ENCODE data around the gene SERTM2. TPM values are rescaled to one million over a fixed set of nuclear protein-coding genes. Genes with fewer than 3 reads are reported as not detected.

SERTM2 gene
- total RNA-seq (not detected), total RNA-seq (0 reads per million in 2 donors)

- DNase-seq (no peak), ATAC-seq (no peak)
- no peaks in the 10 kb centered on the region for H3K27me3 Mint-ChIP-seq
- H3K36me3 Mint-ChIP-seq (ENCODE audit: low read depth): peaks cover 2% of the 10 kb centered on the region
- H3K27ac Mint-ChIP-seq: no peak within 1 kb of the TSS
- no peaks in the 10 kb centered on the region for H3K4me1 Mint-ChIP-seq
- H3K9me3 ChIP-seq (ENCODE audit: control insufficient read depth, low read length, poor library complexity, severe bottlenecking): no peaks in the 10 kb centered on the region
- H3K4me3 Mint-ChIP-seq: no peak within 1 kb of the TSS
These were observed at the start of gene SERTM2 for GRCh38 chrX:111511477-111511876. SERTM2 (plus strand) TSS chrX:111511645; CDS start chrX:111518858, 7,213 bp downstream.

- Mint-ChIP-seq H3K36me3 (ENCODE audit: low read depth) (no peaks in the 10 kb centered on the region), H3K4me3 (no peak overlapping the region), H3K27me3 (no peaks in the 10 kb centered on the region), H3K27ac (no peak overlapping the region), H3K4me1 (no peaks in the 10 kb centered on the region)
- DNase-seq: no peak
- no peaks in the 10 kb centered on the region for H3K9me3 ChIP-seq (ENCODE audit: control insufficient read depth, low read length, poor library complexity, severe bottlenecking)
- no peak for ATAC-seq
These were observed 45.8 kb upstream of the SERTM2 start for GRCh38 chrX:111465669-111466068.

- no peaks in the 10 kb centered on the region for H3K4me1 Mint-ChIP-seq
- no peak overlapping the region for H3K4me3 Mint-ChIP-seq
- no peak for ATAC-seq
These were observed 43.5 kb upstream of the SERTM2 start for GRCh38 chrX:111467896-111468295.

GRCh38 chrX:111470681-111471403 is 40.6 kb upstream of the SERTM2 start:
- Mint-ChIP-seq H3K27ac (no peak overlapping the region), H3K4me1 (no peaks in the 10 kb centered on the region), H3K27me3 (no peaks in the 10 kb centered on the region), H3K4me3 (no peak overlapping the region), H3K36me3 (ENCODE audit: low read depth) (no peaks in the 10 kb centered on the region)
- no peak for ATAC-seq
- no peak for DNase-seq
- H3K9me3 ChIP-seq (ENCODE audit: control insufficient read depth, low read length, poor library complexity, severe bottlenecking): no peaks in the 10 kb centered on the region

More at GRCh38 chrX:111467896-111468295, 43.5 kb upstream of the SERTM2 start:
- Mint-ChIP-seq H3K27me3 (no peaks in the 10 kb centered on the region), H3K36me3 (ENCODE audit: low read depth) (no peaks in the 10 kb centered on the region), H3K27ac (no peak overlapping the region)
- H3K9me3 ChIP-seq (ENCODE audit: control insufficient read depth, low read length, poor library complexity, severe bottlenecking): no peaks in the 10 kb centered on the region
- no peak for DNase-seq

GRCh38 chrX:111481896-111482295 is 29.5 kb upstream of the SERTM2 start:
- H3K27me3 Mint-ChIP-seq: no peaks in the 10 kb centered on the region
- ATAC-seq: no peak
- H3K4me1 Mint-ChIP-seq: no peaks in the 10 kb centered on the region
- no peak overlapping the region for H3K4me3 Mint-ChIP-seq
- no peak for DNase-seq
- H3K36me3 Mint-ChIP-seq (ENCODE audit: low read depth): no peaks in the 10 kb centered on the region
- no peaks in the 10 kb centered on the region for H3K9me3 ChIP-seq (ENCODE audit: control insufficient read depth, low read length, poor library complexity, severe bottlenecking)
- H3K27ac Mint-ChIP-seq: no peak overlapping the region

GRCh38 chrX:111483135-111483534 is 28.3 kb upstream of the SERTM2 start:
- Mint-ChIP-seq H3K27me3 (no peaks in the 10 kb centered on the region), H3K4me1 (no peaks in the 10 kb centered on the region), H3K27ac (no peak overlapping the region), H3K4me3 (no peak overlapping the region), H3K36me3 (ENCODE audit: low read depth) (no peaks in the 10 kb centered on the region)
- ATAC-seq: no peak
- DNase-seq: no peak
- H3K9me3 ChIP-seq (ENCODE audit: control insufficient read depth, low read length, poor library complexity, severe bottlenecking): no peaks in the 10 kb centered on the region

GRCh38 chrX:111483881-111484280 is 27.6 kb upstream of the SERTM2 start:
- Mint-ChIP-seq H3K4me1 (no peaks in the 10 kb centered on the region), H3K4me3 (no peak overlapping the region), H3K27ac (no peak overlapping the region), H3K36me3 (ENCODE audit: low read depth) (no peaks in the 10 kb centered on the region), H3K27me3 (no peaks in the 10 kb centered on the region)
- no peaks in the 10 kb centered on the region for H3K9me3 ChIP-seq (ENCODE audit: control insufficient read depth, low read length, poor library complexity, severe bottlenecking)
- DNase-seq (no peak), ATAC-seq (no peak)

GRCh38 chrX:111490688-111491087 is 20.8 kb upstream of the SERTM2 start:
- Mint-ChIP-seq H3K4me3 (no peak overlapping the region), H3K4me1 (no peaks in the 10 kb centered on the region), H3K36me3 (ENCODE audit: low read depth) (peaks cover 2% of the 10 kb centered on the region), H3K27me3 (no peaks in the 10 kb centered on the region), H3K27ac (no peak overlapping the region)
- DNase-seq: no peak
- ATAC-seq: no peak
- no peaks in the 10 kb centered on the region for H3K9me3 ChIP-seq (ENCODE audit: control insufficient read depth, low read length, poor library complexity, severe bottlenecking)

- Mint-ChIP-seq H3K4me3 (no peak overlapping the region), H3K4me1 (no peaks in the 10 kb centered on the region), H3K27ac (no peak overlapping the region), H3K27me3 (no peaks in the 10 kb centered on the region), H3K36me3 (ENCODE audit: low read depth) (peaks cover 2% of the 10 kb centered on the region)
- ATAC-seq (no peak), DNase-seq (no peak)
- H3K9me3 ChIP-seq (ENCODE audit: control insufficient read depth, low read length, poor library complexity, severe bottlenecking): no peaks in the 10 kb centered on the region
These were observed 19.4 kb upstream of the SERTM2 start for GRCh38 chrX:111492085-111492484.

GRCh38 chrX:111498538-111499103 is 12.8 kb upstream of the SERTM2 start:
- Mint-ChIP-seq H3K36me3 (ENCODE audit: low read depth) (no peaks in the 10 kb centered on the region), H3K4me3 (no peak overlapping the region), H3K27ac (no peak overlapping the region), H3K4me1 (peaks cover 2% of the 10 kb centered on the region), H3K27me3 (no peaks in the 10 kb centered on the region)
- no peak for DNase-seq
- no peaks in the 10 kb centered on the region for H3K9me3 ChIP-seq (ENCODE audit: control insufficient read depth, low read length, poor library complexity, severe bottlenecking)
- ATAC-seq: no peak

- Mint-ChIP-seq H3K27ac (no peak overlapping the region), H3K27me3 (no peaks in the 10 kb centered on the region), H3K4me3 (no peak overlapping the region), H3K4me1 (peaks cover 4% of the 10 kb centered on the region), H3K36me3 (ENCODE audit: low read depth) (no peaks in the 10 kb centered on the region)
- no peak for ATAC-seq
- H3K9me3 ChIP-seq (ENCODE audit: control insufficient read depth, low read length, poor library complexity, severe bottlenecking): no peaks in the 10 kb centered on the region
- no peak for DNase-seq
These were observed 7.9 kb upstream of the SERTM2 start for GRCh38 chrX:111503485-111503993.

- H3K4me1 Mint-ChIP-seq: peaks cover 4% of the 10 kb centered on the region
- no peak overlapping the region for H3K27ac Mint-ChIP-seq
- ATAC-seq (no peak), DNase-seq (no peak)
- H3K4me3 Mint-ChIP-seq: no peak overlapping the region
- no peaks in the 10 kb centered on the region for H3K36me3 Mint-ChIP-seq (ENCODE audit: low read depth)
- H3K27me3 Mint-ChIP-seq: no peaks in the 10 kb centered on the region
- H3K9me3 ChIP-seq (ENCODE audit: control insufficient read depth, low read length, poor library complexity, severe bottlenecking): no peaks in the 10 kb centered on the region
These were observed 6.5 kb upstream of the SERTM2 start for GRCh38 chrX:111504941-111505340.

GRCh38 chrX:111505783-111506182 is 5.7 kb upstream of the SERTM2 start:
- Mint-ChIP-seq H3K36me3 (ENCODE audit: low read depth) (no peaks in the 10 kb centered on the region), H3K4me1 (peaks cover 4% of the 10 kb centered on the region), H3K4me3 (no peak overlapping the region), H3K27ac (no peak overlapping the region), H3K27me3 (no peaks in the 10 kb centered on the region)
- H3K9me3 ChIP-seq (ENCODE audit: control insufficient read depth, low read length, poor library complexity, severe bottlenecking): no peaks in the 10 kb centered on the region
- no peak for ATAC-seq
- no peak for DNase-seq

GRCh38 chrX:111506826-111507225 is 4.6 kb upstream of the SERTM2 start:
- Mint-ChIP-seq H3K4me1 (peaks cover 4% of the 10 kb centered on the region), H3K27me3 (no peaks in the 10 kb centered on the region), H3K4me3 (no peak overlapping the region), H3K36me3 (ENCODE audit: low read depth) (no peaks in the 10 kb centered on the region), H3K27ac (no peak overlapping the region)
- no peaks in the 10 kb centered on the region for H3K9me3 ChIP-seq (ENCODE audit: control insufficient read depth, low read length, poor library complexity, severe bottlenecking)
- DNase-seq: no peak
- ATAC-seq: no peak
